Hematopoietic multipotent progenitor cell treated with erythropoietin and hydrocortisone succinate and interleukin-3 and kit ligand, for 6 days (in vitro differentiated cells): ENCODE results near the gene SESTD1.

Source experiments
- DNase-seq: peaks from one replicate; pipeline ENCODE4 v3.0.0-alpha.2; 2015

SESTD1 gene

DNA sequence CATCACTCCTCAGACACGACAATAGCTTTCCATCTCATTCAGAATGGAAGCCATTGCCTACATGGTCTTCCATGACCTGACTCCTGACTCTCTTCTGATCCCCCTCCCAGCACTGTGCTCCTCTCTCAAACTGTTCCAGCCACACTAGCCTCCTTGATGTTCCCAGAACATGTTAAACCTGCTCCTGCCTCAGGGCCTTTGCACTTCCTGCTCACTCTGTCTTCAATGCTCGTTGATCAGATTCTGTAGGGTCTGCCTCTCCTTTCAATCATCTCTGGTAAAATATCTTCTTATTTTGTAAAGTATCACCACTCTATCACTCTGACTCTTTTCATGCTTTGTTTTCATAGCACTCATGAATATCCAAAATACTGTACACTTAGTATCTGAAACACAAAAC lies 84.9 kb downstream of the SESTD1 start:
- no peak for DNase-seq

DNA sequence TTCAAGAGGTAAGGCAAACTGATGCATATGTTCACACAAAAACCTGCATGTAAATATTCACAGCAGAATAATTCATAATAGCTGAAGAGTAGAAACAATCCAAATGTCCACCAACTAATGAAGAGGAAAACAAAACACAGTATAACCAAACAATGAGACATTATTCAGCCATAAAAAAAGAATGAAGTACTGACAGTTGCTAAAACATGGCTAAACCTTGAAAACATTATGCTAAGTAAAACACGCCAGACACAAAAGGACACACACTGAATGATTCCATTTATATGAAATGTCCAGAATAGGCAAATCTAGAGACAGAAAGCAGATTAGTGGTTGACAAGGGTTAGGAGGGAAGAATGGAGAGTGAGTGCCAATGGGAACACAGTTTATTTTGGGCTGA lies 86.9 kb downstream of the SESTD1 start:
- no peak for DNase-seq

DNA sequence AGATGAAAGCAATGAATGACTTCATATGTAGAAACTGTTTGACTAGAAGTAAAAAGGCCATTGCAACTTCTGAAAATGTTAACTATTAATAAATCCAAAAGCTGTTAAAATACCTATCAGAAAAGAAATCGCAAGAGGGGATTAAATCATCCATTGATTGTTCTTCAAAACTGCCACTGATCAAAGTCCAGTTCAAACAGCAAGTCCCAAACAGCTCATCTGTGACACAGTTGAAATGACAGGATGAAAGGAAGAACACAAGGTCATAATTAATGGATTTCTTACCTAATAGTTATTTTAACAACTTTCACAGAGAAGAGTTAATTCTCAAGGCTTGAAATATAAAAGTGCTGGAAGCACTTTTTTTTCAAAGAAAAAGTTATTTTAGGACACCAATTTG lies 90.4 kb downstream of the SESTD1 start:
- no peak for DNase-seq

DNA sequence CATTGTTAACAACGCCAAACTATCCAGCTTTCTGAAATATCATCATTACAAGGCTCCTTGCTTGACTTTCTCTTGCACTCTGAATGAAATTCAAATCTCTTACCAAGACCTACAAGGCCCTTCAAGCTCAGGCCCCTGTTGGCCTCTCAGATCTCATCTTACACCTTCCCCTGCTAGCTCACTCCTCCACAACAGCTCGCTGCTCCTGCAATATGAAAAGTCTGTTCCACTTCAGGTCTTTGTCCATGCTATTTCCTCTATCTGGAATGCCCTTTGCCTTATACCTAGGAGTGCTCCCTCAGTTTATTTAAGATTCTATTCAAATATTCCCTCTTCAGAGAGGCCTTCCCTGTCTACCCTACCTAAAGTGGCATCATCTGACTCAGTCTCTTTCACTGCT lies 91.7 kb downstream of the SESTD1 start:
- DNase-seq: no peak

DNA sequence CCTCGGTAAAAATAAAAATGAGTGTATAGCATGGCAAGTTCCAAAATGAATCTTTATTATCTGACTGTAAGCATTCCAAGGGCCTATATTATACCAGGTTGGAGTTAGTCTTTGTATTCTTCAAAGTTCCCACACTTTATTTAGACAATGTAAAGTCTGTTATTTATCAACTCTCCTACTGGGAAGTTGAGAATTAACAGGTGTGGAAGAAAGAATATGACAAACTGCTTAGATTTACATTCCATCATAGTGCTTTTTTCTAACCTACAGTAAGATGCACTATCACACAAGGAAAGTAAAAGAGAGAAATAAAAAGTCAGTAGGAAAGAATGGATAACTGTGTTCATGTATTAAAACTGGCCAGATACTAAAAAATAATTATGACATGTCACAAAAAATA lies 93.3 kb downstream of the SESTD1 start:
- no peak for DNase-seq

DNA sequence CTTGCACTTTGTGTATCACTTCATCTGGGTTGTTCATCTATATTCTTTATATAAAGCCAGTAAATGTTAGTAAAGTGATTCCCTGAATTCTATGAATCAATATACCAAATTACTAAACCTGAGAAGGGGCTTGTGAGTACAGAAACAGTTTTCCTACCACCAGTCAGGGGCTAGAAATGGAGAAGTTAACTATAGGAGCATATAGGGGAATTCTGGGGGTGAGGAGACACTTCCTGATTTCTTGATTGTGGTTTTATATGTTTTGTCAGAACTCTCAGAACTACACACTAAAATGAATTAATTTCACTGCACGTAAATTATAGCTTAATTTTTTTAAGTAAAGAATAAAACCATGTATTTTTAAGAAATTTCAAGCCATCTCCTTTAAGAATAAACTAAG lies 93.7 kb downstream of the SESTD1 start:
- no peak for DNase-seq

DNA sequence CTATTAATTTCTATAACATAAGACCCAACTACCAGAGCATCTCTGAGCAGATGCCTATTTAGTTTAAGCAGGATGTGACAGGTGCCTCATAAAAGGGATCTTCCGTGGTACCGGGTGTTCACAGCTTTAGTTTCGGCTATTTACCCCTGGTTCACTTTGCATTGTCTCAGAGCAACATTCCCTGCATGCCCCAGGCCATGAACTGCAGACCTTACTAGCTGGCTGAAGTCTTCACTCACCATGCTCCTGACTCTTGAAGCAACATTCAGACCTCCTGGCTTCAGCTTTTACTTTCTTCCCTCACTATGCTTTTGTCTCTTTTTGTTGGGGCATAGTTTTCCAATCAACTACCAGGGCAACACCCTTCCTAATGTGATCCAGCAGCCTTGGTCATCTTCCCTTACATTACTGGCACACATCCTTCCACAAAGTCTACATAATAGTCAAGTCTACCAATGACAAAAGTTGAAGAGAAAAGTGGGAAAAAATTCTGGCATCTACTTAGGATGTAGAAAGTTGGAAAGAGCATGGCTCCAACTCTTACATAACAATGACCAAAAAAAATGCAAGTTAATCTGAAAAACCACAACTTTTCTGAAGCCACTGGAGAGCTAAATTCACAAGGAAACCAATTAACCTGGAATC lies 99.2 kb downstream of the SESTD1 start:
- DNase-seq: no peak

DNA sequence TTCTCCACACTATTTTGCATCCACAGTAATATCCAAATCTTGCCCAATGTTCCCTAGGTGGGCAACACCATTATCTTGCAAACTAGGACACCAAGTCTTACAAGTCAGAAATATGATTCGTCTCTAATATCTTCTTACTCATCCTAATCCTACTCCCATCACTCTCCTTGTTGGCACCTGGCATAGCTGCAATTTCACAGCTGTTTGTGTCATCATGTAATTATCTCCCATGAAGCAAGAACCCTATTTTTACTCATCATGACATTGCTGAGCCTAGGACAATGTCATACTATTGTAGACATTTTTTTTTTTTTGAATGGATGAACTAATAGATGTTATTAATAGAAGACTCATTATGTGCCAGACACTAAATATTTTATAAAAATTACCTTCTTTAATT lies 123.4 kb downstream of the SESTD1 start:
- DNase-seq: no peak

DNA sequence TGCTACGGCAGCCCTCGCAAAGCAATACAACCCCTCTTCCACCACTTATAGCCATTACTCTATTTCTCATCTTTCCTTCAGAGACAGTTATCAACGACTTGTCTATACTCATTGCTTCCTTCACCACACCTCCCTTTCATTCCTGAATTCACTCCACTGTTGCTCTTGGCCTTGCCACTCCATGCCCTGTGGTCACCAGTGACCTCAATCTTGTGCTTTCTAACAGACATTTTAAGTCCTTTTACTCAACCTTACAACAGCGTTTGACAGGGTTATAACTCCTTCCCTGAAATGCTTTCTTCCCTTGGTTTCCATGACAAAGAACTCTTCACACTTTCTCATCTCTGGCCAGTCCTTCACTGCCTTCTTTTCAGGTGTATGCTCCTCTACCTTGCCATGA lies 124.1 kb downstream of the SESTD1 start:
- DNase-seq: no peak

DNA sequence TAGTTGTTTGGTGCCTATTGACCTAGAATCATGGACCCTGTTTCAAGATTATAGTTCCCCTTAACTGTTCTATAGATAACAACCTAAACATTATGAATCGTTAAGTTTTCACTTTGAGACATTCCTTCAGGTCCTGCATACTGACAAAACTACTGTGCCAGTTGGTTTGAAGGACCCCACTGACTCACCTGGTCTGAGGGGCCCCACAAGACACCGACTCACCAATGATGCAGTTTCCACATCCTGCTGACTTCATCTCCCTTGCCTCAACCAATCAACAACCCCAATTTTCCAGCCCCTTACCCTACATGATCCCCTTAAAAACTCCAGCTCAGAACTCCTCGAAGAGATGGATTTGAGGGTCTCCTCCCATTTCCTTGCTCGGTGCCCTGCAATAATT lies 125.1 kb downstream of the SESTD1 start:
- DNase-seq: no peak

DNA sequence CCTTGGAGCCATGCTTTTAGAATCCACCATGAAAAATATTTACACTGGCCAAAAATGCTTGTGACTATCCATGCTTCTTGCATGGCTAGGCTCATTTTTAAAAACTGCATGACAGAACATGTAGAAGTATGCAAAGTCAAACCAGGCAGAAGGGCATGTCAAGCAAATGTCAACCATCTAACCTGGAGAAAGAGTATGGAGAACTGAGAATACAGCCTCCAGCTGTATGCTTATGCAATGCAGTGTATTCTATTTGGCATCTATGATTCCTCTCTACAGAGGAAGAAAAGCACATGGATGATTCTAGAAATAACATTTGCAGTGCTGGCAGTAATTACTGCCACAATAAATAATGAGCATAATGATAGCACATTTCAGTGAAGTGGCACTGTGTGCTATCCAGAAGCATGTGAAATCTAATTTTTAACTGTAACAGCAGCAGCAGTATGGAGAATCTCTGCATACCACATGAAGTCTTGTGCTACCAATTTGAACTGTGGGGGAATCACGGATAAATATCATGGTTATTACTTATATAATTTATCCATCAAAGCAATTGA lies 127.4 kb downstream of the SESTD1 start:
- DNase-seq: no peak

DNA sequence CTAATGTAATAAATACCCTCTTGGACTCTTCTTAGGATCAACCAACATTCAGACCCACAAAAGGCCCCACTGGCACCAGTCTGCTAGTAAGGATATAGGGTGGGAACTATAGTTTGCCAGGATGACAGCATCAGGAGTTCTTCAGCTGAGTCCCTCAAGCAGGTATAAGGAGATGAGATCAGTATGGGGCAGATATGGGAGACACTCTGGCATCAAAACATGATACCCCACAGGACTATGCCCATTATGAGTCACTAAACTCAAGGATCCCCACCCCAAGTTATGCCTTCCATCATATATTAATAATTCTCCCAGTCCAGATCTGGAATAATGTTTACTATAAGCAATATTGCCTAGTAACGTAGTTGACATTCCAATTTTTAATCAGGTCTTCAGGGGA lies 131.6 kb downstream of the SESTD1 start:
- DNase-seq: no peak

DNA sequence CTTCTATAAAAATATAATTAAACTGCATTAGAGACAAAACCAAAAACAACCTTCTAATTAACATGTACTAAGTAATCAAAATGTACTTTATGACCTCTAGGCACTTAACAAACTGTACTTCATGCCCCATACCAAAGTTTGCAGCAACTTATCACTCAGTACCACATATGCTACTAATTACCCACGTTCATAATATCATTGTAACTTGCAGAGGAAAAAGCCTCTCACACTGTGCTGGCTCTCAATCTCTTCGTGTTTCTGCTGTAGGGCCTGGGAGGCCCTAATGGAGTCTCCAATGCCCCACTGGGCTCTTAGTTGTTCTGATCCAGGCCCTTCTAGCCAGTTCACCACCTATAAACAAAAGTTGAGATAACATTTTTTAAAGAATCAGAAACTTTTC lies 132.6 kb downstream of the SESTD1 start:
- DNase-seq: no peak

DNA sequence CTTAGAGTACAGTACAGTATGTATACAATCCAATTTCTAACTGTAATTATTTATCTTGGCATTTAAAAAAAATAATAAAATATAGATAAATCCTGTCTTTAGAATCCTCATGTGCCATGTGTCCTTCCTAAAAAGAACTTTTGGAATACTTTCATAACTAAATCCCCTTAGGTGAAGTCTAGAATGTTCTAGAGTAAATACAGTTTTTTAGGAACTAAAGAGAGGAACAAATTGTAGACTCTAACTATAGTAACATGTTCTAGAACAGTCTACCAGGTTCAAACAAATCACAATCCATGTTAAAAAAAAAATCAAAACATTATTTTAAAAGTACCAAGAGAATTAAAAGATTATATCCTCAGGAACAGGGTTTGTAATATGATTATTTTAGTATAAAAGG lies 134.1 kb downstream of the SESTD1 start:
- DNase-seq: no peak

DNA sequence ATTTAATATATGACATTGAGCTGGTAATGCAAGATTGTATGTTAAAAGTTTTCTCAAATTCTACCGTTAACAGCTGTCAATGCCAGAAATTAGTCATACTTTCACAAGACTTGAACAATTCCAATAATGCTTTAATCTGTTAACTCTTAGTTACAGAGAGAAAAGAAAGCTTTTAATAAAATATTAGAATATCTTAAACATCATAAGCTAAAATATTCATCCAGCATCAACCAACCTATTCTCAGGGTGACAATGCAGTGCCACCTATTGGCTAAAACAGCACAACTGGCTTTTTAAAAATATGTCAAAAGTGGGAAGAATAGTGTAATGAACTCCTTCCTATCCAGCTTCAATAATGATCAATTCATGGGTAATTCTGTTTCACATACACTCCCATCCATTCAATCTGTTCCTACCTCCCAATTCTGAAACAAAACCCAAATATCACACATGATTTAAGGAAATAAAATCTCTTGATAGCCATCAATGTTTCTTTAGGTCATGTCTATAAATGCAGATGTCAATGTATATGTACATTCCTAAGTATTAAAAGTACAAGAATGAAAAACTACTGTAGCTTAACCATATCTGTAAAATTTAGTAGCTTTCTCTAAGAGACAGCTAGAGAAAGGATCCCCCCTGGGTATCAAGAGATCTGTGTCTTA lies 134.9 kb downstream of the SESTD1 start:
- DNase-seq: peak; percentile 48

DNA sequence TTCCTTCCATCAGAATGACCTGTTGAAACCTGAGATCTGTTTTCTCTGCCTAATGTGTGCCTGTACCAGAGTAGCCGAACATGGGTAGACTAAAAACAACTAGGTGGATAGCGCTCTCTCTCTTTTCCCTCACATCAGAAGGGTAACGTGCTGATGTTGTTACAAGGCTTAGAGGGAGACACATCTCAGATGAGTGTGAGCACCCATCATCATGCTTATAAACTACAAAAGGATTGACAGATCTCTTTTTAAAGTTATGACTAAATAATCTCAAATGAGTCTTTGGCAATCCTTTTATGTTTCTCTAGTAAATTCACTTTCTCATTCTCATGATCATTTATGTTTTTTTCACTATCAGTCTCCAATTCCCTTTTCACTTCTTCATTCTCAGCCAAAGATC lies 139.2 kb downstream of the SESTD1 start:
- no peak for DNase-seq

DNA sequence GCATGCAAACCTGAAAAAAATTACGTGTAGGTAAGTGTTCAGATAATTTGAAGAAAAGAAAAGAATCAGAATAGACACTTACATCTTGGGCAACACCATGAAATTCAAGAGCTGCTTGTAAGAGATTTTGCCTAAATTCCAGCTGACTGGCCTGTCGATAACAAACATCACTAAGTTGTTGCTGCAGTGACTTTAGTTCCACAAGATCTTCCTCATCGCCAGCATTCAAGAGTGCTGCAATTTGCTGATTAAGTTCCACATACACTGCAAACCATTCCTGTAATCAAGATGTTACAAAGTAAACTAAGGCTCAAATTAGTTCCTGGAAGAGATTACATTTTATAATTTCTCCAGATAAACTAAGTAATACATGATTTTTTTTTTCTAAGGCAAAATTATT lies 140.3 kb downstream of the SESTD1 start:
- DNase-seq: no peak

DNA sequence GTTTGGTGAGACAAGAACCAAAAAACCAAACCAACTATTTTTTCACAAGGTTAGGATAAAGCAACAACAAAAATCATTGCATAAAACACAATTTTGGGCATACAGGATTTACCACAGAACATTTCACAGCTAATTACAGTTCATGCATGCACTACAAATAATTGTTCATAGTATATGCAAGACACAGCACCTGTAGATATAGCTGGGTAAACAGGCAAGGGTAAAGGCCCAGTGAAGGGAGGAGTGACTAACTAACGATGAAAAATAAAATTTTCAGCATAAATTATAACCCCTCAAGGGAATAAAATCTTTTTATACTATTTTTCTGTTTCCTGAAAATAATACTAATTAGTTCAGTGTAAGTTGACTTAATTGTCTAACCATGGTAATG lies 141.4 kb downstream of the SESTD1 start:
- DNase-seq: no peak

DNA sequence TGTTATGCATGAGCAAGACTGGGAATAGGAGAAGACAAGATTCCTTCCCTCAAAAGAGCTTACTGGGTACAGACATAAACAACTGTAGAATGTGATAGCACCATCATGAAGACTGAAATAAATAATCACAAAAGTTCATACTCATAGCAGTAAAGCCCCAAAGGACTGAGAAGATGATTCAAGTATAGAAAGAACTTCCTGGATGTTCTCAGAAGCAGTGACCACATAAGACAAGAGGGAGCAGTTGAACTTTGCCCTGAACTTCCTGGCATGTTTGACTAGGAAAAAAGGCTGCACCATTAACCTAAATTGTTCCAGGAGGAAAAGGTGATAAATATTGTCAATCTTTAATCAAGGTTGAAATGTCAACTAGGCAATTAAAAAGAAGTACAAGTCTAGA lies 156.9 kb downstream of the SESTD1 start:
- no peak for DNase-seq

DNA sequence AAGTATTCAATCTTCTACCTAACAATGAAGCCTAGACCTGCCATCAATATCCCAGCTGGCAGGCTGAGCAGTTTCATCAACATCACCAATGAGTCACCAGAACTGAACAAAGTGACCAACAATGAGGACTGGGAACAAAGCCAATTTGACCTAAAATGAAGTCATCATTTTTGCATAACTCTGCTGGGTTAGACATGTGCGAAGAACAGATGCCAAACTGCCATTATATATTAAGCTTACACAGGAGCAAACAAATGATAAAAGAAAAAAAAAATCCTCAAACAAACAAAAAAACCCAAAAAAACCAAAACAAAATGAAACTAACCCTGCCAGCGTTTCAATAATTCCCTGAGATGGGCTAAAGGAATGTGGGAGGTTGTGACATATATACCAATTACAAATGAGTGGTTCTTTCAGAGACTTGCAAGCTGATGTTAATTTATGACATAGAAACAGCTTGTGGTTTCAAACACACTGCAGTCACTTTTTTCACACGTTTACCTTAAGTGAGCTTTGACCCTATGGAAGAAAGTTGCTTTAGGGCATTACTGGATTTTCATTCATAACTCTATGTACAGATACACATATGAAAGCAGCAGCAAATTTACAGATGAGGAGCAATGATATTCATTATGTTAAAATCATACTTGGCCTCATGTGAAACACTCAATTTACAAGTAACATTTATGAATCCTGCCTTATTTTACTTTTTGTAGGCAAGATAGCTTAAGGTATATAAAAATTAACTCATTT lies 157.8 kb downstream of the SESTD1 start:
- peak; percentile 65 for DNase-seq

DNA sequence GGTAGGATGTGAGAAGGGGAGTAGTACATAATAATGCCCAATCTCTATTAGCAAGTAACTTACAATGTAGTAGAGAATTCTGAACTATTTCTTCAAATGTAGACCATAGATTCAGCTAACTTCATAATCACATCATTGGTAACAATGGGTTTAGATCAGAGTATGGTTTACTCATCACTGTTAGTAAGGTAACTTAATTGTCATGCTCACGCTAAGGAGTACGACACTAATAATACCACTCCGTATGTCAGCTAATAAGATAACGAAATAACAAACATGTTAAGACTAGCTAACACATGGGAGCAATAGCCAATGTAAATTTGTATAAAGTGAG lies 158.3 kb downstream of the SESTD1 start:
- DNase-seq: no peak

DNA sequence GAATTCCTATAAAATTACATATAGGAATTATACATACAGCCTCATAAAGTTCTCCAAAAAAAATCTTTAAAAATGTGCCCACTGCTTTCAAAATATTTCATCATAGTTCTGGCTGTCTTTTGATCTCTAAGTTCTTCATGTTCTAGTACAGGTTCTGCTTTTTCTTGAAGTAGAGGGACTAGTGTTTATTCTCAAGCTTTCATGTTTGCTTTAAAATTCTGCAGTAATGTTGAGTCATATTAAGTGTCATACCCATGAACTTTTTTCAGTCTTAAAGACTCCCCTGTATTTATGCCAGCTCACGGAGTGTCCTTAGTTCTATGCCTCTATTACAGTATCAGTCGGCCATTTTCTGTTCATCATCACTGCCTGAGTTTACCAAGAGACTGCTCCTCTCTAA lies 159.9 kb downstream of the SESTD1 start:
- peak; percentile 8 for DNase-seq

DNA sequence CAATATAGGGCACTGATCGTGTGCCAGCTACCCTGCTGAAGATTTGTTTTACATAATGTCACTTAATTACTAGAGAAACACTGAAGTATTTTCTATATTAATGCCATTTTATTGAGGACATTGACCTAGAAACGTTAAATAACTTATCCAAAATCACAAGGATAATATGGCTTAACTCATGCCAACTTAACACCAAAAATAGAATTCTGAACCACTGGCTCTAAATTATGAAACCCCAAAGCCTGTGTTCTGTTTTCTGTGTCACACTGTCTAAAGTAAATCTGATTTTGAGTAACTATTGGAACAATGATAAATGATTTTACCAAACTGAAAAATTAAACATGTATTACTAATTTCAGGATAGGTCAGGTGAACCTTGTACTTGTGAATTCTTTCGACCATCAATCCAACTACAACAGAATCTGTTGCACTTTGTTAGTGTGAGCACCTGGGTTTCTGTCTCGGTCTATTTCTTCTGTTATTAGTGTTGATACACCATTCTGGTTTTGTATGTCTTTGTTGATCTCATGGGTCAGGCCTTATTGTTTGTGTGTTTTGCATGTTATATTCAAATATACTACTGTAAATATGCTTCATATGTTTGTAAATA lies 166.4 kb downstream of the SESTD1 start:
- no peak for DNase-seq

DNA sequence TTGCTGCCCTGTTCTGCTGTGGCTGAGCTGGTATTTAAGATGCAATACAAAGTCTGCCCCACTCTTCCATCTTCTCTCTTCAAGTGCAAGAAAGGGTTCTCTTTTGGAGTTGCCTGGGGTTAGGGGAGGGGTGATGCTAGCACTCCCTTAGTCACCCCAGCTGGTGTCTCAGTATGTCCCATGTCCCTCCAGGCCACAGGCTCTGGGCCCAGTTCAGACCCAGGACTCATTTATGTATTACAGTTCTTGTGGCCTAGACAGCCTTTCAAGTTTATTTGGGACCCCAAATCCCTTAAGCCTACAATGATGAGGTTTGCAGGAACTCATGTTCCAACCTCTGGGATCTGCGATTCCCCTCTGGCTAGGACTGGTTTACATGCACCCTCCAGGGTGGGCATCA lies 167.5 kb downstream of the SESTD1 start:
- DNase-seq: no peak
